Stimulated activated CD4-positive, alpha-beta T cell treated with anti-CD3 and anti-CD28 coated beads, Interleukin-1b, Interleukin-23, amount 100 ng/mL, for 1 hour (primary cell): Measurements from ENCODE around the gene PRM3.

Experiments used
- DNase-seq, 2 donors: peaks; one replicate each; pipeline ENCODE4 v3.0.0-alpha.2; 2020; ENCODE audit warnings: low read depth in 2 of 2

The PRM3 gene

GRCh38 chr16:11242658-11243057, 30.8 kb downstream of the PRM3 start:
- DNase-seq, result no peak

- DNase-seq, result no peak
Measured at GRCh38 chr16:11241480-11242204, 31.8 kb downstream of the PRM3 start.

DNA sequence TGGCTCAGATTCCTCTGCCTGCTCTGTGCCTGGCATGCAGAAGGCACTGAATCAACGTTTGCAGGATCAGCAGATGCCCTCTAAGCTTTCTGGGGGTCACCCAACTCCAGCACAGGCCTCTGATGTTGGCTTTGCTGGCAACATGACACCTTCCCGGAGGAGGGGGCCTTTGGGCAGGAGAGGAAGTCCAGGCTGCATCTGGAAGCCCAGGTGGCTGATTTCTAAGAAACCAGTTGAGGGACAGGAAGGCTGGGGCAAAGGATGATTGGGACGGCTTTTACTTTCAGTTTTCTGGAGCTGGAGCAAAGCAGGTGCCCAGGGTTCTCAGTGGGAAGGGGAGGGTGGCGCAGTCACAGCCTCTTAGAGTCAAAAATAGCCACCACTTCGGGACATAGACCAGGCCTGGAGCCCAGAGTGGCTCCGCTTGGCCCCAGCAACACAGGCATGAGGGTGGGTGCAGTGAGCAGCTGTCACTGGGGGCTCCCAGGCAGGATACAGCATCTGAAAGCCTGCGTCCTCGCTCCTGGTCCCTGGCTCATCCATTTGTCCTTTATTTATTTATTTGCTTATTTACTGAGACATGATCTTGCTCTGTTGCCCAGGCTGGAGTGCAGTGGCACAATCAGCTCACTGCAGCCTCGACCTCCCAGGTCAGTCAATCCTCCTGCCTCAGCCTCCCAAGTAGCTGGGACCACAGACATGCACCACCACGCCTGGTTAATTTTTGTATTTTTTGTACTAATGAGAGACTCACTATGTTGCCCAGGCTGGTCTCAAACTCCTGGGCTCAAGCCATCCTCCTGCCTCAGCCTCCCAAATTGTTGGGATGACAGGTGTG, 32.6 kb downstream of the PRM3 start:
- no peak for DNase-seq

GRCh38 chr16:11239644-11240632, 33.5 kb downstream of the PRM3 start:
- DNase-seq, result no peak

DNA sequence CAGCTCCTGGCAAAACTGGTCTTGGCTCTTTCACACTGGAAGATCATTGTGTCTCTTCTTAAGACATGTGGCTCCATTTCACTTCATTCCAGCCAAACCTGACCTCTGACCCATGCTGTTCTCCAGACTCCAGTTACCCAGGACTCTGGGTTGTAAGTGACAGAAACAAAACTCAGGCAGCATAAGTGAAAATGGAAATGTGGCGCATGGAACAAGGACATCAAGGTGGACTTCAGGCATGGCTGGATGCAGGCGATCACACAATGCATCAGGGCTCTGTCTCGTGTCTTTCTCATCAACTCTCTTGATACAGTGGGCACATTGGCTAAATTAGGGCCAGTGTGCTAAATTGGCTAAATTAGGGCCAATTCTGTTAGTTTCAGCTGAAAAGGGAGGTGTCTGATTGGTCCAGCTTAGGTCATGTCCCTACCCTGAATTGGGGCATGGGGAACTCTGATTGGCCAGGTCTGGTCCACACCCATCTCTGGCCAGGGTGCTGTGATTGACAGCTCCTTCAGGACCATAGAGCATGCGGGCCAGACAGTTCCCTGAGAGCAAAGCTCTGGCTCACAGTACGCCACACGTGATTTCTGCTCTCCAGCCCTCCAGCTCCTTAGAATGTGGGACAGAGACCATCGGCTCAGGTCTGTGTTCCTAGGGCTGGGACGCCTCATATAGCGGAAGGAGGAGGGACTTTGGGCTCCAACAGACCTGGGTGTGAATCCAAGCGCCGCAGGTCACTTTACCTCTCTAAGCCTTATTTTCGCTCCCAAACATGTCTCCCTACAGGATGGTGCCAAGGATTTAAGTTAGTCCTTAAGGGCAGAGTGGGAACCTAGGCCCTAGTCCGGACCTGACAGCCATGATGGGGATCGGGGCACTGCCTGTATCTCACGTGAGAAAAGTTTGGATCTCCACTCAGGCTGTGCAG, 34.9 kb downstream of the PRM3 start:
- DNase-seq, result no peak

GRCh38 chr16:11236461-11237254, 36.8 kb downstream of the PRM3 start:
- no peak for DNase-seq

DNA sequence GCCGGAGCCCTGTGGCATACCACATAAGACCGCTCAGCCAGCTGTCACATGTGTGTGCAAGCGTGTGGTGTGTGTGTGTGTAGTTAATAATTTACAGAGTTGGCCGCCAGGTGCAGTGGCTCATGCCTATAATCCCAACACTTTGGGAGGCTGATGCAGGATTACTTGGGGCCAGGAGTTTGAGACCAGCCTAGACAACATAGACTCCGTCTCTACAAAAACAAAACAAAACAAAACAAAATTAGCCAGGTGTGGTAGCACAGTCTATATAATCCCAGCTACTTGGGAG, 37.8 kb downstream of the PRM3 start:
- DNase-seq, result no peak

GRCh38 chr16:11234884-11235702, 38.3 kb downstream of the PRM3 start:
- DNase-seq, result no peak

- DNase-seq, result no peak
Measured at GRCh38 chr16:11233727-11234376, 39.6 kb downstream of the PRM3 start.

- peak in 1 of 2 donors; percentile 66 for DNase-seq
Measured at GRCh38 chr16:11232852-11233726, 40.3 kb downstream of the PRM3 start.

GRCh38 chr16:11232302-11232851, 41.1 kb downstream of the PRM3 start:
- no peak for DNase-seq

GRCh38 chr16:11231367-11231970, 42.0 kb downstream of the PRM3 start:
- no peak for DNase-seq

DNA sequence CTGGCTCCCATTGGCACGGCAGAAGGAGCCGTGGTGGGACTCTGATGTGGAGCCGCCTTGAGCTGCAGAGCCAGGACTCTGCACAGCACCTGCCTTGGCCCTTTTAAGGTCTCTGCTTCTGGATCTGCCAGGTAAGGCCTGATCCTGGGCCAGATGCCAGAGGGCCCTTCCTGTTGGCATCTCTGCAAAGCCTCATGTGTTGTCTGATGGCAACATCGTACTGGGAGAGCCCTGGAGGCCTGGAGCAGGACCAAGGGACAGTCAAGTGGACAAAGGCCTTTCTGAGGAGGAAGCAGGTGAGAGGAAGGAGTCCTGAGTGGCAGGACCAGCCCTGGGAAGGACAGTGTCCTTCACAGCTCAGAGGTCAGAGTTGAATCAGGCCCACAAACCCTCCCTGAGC, 43.5 kb downstream of the PRM3 start:
- no peak for DNase-seq

- no peak for DNase-seq
Measured at GRCh38 chr16:11229432-11229831, 44.0 kb downstream of the PRM3 start.

- DNase-seq, result no peak
Measured at GRCh38 chr16:11225677-11226549, 47.5 kb downstream of the PRM3 start.
